ENCODE measurements around the gene U2SURP. TPM values are rescaled to one million over a fixed set of nuclear protein-coding genes. Genes with fewer than 3 reads are reported as not detected.
A peak's percentile ranks its signal among the peaks of the same experiment; 100 is the strongest.

The U2SURP gene
- polyA plus RNA-seq, 1 donor: 101 TPM

DNA sequence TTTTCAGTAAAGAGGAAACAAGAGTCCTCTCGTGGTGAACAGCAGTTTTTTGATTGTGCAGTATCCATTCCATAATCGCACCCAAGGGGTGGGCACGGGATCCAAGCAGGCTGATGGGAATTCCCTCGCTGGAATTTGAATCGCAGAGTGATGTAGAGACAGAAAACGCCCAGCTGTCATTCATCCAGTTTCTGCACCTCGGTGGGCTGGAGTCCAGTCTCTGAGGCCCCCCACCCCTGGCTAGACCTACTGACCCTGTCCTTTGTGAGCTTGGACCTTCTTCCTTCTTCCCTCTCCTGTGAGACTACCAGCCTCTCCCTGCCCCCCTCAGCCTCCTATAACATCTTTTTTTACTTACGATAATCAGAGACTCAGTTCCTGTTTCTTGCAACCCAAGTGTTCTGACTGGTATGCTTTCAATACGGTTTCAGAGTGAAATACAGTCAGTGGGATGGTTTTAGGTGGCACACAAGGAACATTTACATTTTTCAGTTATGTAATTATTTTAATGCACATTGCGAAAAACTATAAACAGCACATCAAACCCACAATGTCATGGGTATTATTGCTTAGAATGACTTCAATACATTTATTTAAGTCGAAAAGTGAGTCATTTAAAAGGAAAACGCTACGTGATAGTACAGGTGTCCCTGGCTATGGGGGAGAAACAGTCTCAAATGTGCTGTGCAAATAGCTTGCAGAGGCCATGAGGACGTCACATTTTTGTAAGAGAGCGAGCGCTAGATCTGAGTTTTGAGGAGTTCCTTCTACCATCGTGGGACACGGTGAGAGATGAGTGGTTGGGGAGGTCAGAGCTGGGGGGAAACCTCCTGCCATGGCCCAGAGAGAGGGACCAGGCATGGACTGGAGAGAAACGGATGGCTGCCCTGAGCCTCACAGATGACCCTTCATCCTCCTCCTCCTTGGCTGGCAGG is 80.7 kb downstream of the U2SURP start:
- Histone ChIP-seq H3K36me3 (ENCODE audit: control insufficient read depth, insufficient read depth, low read length) (no peaks in the 10 kb centered on the region), H3K4me1 (ENCODE audit: control insufficient read depth, insufficient read depth, low read length) (no peaks in the 10 kb centered on the region), H3K9me3 (ENCODE audit: control insufficient read depth, low read depth, low read length) (no peaks in the 10 kb centered on the region), H3K27ac (ENCODE audit: low read length) (no peak overlapping the region), H3K4me3 (ENCODE audit: low read length) (no peak overlapping the region), H3K27me3 (ENCODE audit: control insufficient read depth, insufficient read depth, low read length) (peaks cover 1% of the 10 kb centered on the region)
- no peak for DNase-seq
- WGBS (ENCODE audit: insufficient coverage, low lambda C conversion rate): 92% methylated on average over 5 of the region's 19 CpGs

GRCh38 chr3:143083781-143084180 is 82.4 kb downstream of the U2SURP start:
- no peaks in the 10 kb centered on the region for H3K4me1 ChIP-seq (ENCODE audit: control insufficient read depth, insufficient read depth, low read length)
- no peak for DNase-seq
- H3K27me3 ChIP-seq (ENCODE audit: control insufficient read depth, insufficient read depth, low read length): no peaks in the 10 kb centered on the region
- WGBS (ENCODE audit: insufficient coverage, low lambda C conversion rate): no CpG with 5 or more reads among the region's 3 CpGs
- no peak overlapping the region for H3K27ac ChIP-seq (ENCODE audit: low read length)
- H3K36me3 ChIP-seq (ENCODE audit: control insufficient read depth, insufficient read depth, low read length): no peaks in the 10 kb centered on the region
- H3K4me3 ChIP-seq (ENCODE audit: low read length): no peak overlapping the region
- no peaks in the 10 kb centered on the region for H3K9me3 ChIP-seq (ENCODE audit: control insufficient read depth, low read depth, low read length)

- no peaks in the 10 kb centered on the region for H3K27me3 ChIP-seq (ENCODE audit: control insufficient read depth, insufficient read depth, low read length)
- 80% methylated on average over 1 of the region's 17 CpGs for WGBS (ENCODE audit: insufficient coverage, low lambda C conversion rate)
- DNase-seq: peak in 1 of 2 donors; percentile 15
These were observed 83.7 kb downstream of the U2SURP start for GRCh38 chr3:143084856-143085731.

DNA sequence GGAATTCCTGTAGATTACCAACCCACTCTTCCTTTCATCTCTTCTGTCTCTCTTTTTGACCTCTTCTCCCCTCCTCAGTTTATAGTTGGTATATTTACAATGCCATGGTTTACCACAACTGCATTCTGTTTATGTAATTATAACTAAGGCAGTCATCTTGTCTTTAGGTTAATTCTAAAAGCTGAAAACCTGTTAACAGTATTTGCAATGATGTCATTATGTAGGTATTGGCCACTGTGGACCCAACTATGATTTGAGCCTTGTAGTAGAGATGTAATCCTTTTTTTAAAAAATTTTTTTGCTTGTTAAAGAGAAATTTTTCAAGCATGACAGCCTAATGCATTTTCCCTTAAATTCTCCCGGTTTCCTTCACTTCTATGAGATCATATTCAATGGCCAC is 87.5 kb downstream of the U2SURP start:
- no peak overlapping the region for H3K27ac ChIP-seq (ENCODE audit: low read length)
- 78% methylated on average over 1 of the region's 1 CpG for WGBS (ENCODE audit: insufficient coverage, low lambda C conversion rate)

More at GRCh38 chr3:143084856-143085731, 83.7 kb downstream of the U2SURP start:
- Histone ChIP-seq H3K4me1 (ENCODE audit: control insufficient read depth, insufficient read depth, low read length) (no peaks in the 10 kb centered on the region), H3K27ac (ENCODE audit: low read length) (no peak overlapping the region), H3K36me3 (ENCODE audit: control insufficient read depth, insufficient read depth, low read length) (no peaks in the 10 kb centered on the region), H3K9me3 (ENCODE audit: control insufficient read depth, low read depth, low read length) (no peaks in the 10 kb centered on the region), H3K4me3 (ENCODE audit: low read length) (no peak overlapping the region)

DNA sequence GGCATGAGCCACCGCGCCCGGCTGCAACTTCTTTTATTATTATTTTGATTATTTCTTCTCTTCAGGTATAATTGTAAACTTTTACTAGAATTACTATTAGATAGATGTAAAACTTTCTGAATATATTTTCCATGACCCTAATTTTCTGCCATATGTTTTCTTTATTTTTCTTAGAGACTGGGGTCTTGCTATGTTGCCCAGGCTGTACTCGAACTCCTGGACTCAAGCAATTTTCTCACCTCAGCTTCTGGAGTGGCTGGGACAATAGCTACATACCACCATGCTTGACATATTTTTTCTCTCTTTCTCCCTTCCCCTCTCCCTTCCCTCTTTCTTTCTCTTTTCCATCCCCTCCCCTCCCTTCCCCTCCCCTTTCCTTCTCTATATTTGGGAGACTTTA is 88.6 kb downstream of the U2SURP start:
- peaks cover 5% of the 10 kb centered on the region for H3K27me3 ChIP-seq (ENCODE audit: control insufficient read depth, insufficient read depth, low read length)

More for the DNA sequence above, 87.5 kb downstream of the U2SURP start:
- Histone ChIP-seq H3K4me3 (ENCODE audit: low read length) (no peak overlapping the region), H3K27me3 (ENCODE audit: control insufficient read depth, insufficient read depth, low read length) (peaks cover 5% of the 10 kb centered on the region), H3K36me3 (ENCODE audit: control insufficient read depth, insufficient read depth, low read length) (no peaks in the 10 kb centered on the region), H3K9me3 (ENCODE audit: control insufficient read depth, low read depth, low read length) (no peaks in the 10 kb centered on the region), H3K4me1 (ENCODE audit: control insufficient read depth, insufficient read depth, low read length) (no peaks in the 10 kb centered on the region)
- DNase-seq: no peak

DNA sequence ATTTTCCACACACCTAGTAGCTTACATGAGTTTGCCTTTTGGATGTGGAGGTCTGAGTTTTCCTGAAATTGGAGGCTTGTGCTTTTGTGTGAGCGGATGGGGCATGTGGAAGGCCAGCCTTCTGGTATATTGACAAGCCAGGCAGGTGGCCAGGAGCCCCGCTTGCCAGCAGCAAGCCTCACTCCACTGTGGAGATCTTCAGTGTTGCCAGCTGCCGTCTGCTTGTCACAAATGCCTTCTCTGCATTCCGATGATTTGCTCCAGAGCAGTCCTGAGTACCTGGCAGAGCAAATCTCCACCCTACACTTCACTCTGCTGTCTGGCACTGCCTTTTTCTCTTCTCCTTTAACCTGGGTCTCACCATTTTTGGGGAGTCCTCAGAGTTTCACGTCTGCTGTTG is 89.1 kb downstream of the U2SURP start:
- no peaks in the 10 kb centered on the region for H3K9me3 ChIP-seq (ENCODE audit: control insufficient read depth, low read depth, low read length)
- no peaks in the 10 kb centered on the region for H3K4me1 ChIP-seq (ENCODE audit: control insufficient read depth, insufficient read depth, low read length)
- no peaks in the 10 kb centered on the region for H3K36me3 ChIP-seq (ENCODE audit: control insufficient read depth, insufficient read depth, low read length)
- H3K27me3 ChIP-seq (ENCODE audit: control insufficient read depth, insufficient read depth, low read length): peaks cover 5% of the 10 kb centered on the region
- H3K4me3 ChIP-seq (ENCODE audit: low read length): no peak overlapping the region
- 83% methylated on average over 1 of the region's 5 CpGs for WGBS (ENCODE audit: insufficient coverage, low lambda C conversion rate)
- DNase-seq: no peak
- H3K27ac ChIP-seq (ENCODE audit: low read length): no peak overlapping the region

More for the DNA sequence above, 88.6 kb downstream of the U2SURP start:
- no peak for DNase-seq
- Histone ChIP-seq H3K4me1 (ENCODE audit: control insufficient read depth, insufficient read depth, low read length) (no peaks in the 10 kb centered on the region), H3K4me3 (ENCODE audit: low read length) (no peak overlapping the region), H3K9me3 (ENCODE audit: control insufficient read depth, low read depth, low read length) (no peaks in the 10 kb centered on the region), H3K27ac (ENCODE audit: low read length) (no peak overlapping the region), H3K36me3 (ENCODE audit: control insufficient read depth, insufficient read depth, low read length) (no peaks in the 10 kb centered on the region)
- 100% methylated on average over 1 of the region's 4 CpGs for WGBS (ENCODE audit: insufficient coverage, low lambda C conversion rate)

GRCh38 chr3:143090976-143091837 is 89.8 kb downstream of the U2SURP start:
- no peaks in the 10 kb centered on the region for H3K9me3 ChIP-seq (ENCODE audit: control insufficient read depth, low read depth, low read length)
- no peak overlapping the region for H3K27ac ChIP-seq (ENCODE audit: low read length)
- H3K4me1 ChIP-seq (ENCODE audit: control insufficient read depth, insufficient read depth, low read length): no peaks in the 10 kb centered on the region
- no peaks in the 10 kb centered on the region for H3K36me3 ChIP-seq (ENCODE audit: control insufficient read depth, insufficient read depth, low read length)
- peaks cover 5% of the 10 kb centered on the region for H3K27me3 ChIP-seq (ENCODE audit: control insufficient read depth, insufficient read depth, low read length)
- WGBS (ENCODE audit: insufficient coverage, low lambda C conversion rate): no CpG with 5 or more reads among the region's 9 CpGs
- no peak overlapping the region for H3K4me3 ChIP-seq (ENCODE audit: low read length)
- DNase-seq: no peak

GRCh38 chr3:143092191-143092590 is 90.8 kb downstream of the U2SURP start:
- WGBS (ENCODE audit: insufficient coverage, low lambda C conversion rate): no CpG with 5 or more reads among the region's 1 CpG
- no peaks in the 10 kb centered on the region for H3K9me3 ChIP-seq (ENCODE audit: control insufficient read depth, low read depth, low read length)
- H3K27me3 ChIP-seq (ENCODE audit: control insufficient read depth, insufficient read depth, low read length): peaks cover 5% of the 10 kb centered on the region
- no peak for DNase-seq
- no peaks in the 10 kb centered on the region for H3K4me1 ChIP-seq (ENCODE audit: control insufficient read depth, insufficient read depth, low read length)
- H3K36me3 ChIP-seq (ENCODE audit: control insufficient read depth, insufficient read depth, low read length): no peaks in the 10 kb centered on the region
- H3K27ac ChIP-seq (ENCODE audit: low read length): no peak overlapping the region
- no peak overlapping the region for H3K4me3 ChIP-seq (ENCODE audit: low read length)

- Histone ChIP-seq H3K4me3 (ENCODE audit: low read length) (no peak overlapping the region), H3K27me3 (ENCODE audit: control insufficient read depth, insufficient read depth, low read length) (peaks cover 5% of the 10 kb centered on the region), H3K27ac (ENCODE audit: low read length) (no peak overlapping the region), H3K36me3 (ENCODE audit: control insufficient read depth, insufficient read depth, low read length) (no peaks in the 10 kb centered on the region), H3K4me1 (ENCODE audit: control insufficient read depth, insufficient read depth, low read length) (no peaks in the 10 kb centered on the region), H3K9me3 (ENCODE audit: control insufficient read depth, low read depth, low read length) (no peaks in the 10 kb centered on the region)
- WGBS (ENCODE audit: insufficient coverage, low lambda C conversion rate): no CpG with 5 or more reads among the region's 2 CpGs
- DNase-seq: no peak
These were observed 94.4 kb downstream of the U2SURP start for GRCh38 chr3:143095813-143096212.
